Adrenal gland (tissue), 5 donors: ENCODE data around the gene OOSP1.

Experiments
- POLR2A ChIP-seq, 2 donors: fragments of 450-650 bp; IDR thresholded peaks; one replicate each; pipeline ENCODE4 v1.6.1; 2017; ENCODE audit warnings: antibody characterized with exemption in 2 of 2, mild to moderate bottlenecking in 2 of 2, moderate library complexity in 1 of 2
- TF ChIP-seq, protein P1 (sequence below), 6 experiments: fragments of 450-650 bp in 4 of 6; fragments of 200-600 bp in 2 of 6; sonication (generic) in 1 of 6; IDR thresholded peaks; 1 replicate in 5 of 6; 2 replicates in 1 of 6; pipeline versions ENCODE4 v1.5.1 to v1.8.0; 2016 to 2021; ENCODE audit warnings: antibody characterized with exemption in 6 of 6, mild to moderate bottlenecking in 2 of 6, moderate library complexity in 1 of 6
- donor health status: DM: no; HTN: no; CAD: no.

- TF ChIP-seq, protein P1, sequence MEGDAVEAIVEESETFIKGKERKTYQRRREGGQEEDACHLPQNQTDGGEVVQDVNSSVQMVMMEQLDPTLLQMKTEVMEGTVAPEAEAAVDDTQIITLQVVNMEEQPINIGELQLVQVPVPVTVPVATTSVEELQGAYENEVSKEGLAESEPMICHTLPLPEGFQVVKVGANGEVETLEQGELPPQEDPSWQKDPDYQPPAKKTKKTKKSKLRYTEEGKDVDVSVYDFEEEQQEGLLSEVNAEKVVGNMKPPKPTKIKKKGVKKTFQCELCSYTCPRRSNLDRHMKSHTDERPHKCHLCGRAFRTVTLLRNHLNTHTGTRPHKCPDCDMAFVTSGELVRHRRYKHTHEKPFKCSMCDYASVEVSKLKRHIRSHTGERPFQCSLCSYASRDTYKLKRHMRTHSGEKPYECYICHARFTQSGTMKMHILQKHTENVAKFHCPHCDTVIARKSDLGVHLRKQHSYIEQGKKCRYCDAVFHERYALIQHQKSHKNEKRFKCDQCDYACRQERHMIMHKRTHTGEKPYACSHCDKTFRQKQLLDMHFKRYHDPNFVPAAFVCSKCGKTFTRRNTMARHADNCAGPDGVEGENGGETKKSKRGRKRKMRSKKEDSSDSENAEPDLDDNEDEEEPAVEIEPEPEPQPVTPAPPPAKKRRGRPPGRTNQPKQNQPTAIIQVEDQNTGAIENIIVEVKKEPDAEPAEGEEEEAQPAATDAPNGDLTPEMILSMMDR (IDR thresholded peaks at IDR 0.05) = no peak
- no peak for TF ChIP-seq POLR2A (IDR thresholded peaks at IDR 0.05)
These were observed 16.1 kb downstream of the OOSP1 start for GRCh38 chr11:59954219-59954847.
